ENCODE measurements around the gene AP1S3. TPM values are rescaled to one million over a fixed set of nuclear protein-coding genes. Genes with fewer than 3 reads are reported as not detected.

AP1S3 gene
- total and polyA plus RNA-seq, 2 of the 4 experiments (the other 2 are of a cell fraction), result 2.5 to 4.1 TPM

DNA sequence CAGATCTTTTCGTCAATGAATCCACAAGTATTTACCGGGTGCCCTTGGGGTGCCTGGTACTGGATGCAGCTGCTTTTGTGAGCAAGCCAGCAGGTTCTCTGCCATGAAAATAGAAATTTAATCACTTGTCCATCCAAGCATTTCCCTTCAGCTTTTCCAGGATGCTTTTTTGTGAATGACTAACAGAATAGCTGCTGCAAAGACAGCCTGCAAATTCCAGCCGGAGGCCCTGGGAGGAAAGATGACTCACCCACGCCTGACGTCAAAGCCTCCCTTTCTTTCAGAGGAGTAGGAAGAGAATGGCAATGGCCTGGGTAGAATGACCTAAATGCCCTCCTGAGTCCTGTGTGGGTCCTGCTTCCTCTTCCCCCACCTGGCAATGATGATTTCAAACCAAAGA is 111.9 kb downstream of the AP1S3 start:
- H3K4me3 ChIP-seq (ENCODE audit: insufficient read depth, low read depth, low read length), result peak overlapping the region; percentile 3; the same call in 1 of the 2 replicates
- ChIA-PET CTCF (interaction anchor here (1.0 to 1.1 kb wide), 2 partner anchors 235 to 754 kb away, joined by 3 to 6 read pairs; no protein-coding TSS in a partner anchor), POLR2A (ENCODE audit: unreplicated experiment) (no interaction called here)
- peak overlapping the region; percentile 99 for H2BK5ac ChIP-seq (ENCODE audit: low read depth, low read length, poor library complexity, severe bottlenecking)
- 0 out of 2 replicates have a peak overlapping the region, but pooled peaks have one; percentile 51 for H2AK5ac ChIP-seq (ENCODE audit: low read depth, low read length)
- H3K9me3 ChIP-seq (ENCODE audit: control insufficient read depth, insufficient read depth, low read length), result no peaks in the 10 kb centered on the region
- H3K36me3 ChIP-seq (ENCODE audit: control insufficient read depth, insufficient read depth, low read length), result no peaks in the 10 kb centered on the region
- TF ChIP-seq, protein P1, sequence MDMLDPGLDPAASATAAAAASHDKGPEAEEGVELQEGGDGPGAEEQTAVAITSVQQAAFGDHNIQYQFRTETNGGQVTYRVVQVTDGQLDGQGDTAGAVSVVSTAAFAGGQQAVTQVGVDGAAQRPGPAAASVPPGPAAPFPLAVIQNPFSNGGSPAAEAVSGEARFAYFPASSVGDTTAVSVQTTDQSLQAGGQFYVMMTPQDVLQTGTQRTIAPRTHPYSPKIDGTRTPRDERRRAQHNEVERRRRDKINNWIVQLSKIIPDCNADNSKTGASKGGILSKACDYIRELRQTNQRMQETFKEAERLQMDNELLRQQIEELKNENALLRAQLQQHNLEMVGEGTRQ (IDR thresholded peaks at IDR 0.05; ENCODE audit: low read depth, low read length), result no peak
- TF ChIP-seq POLR2A (IDR thresholded peaks at IDR 0.05; ENCODE audit: low read depth, low read length) (peak; percentile 57), MAZ (IDR thresholded peaks at IDR 0.05; ENCODE audit: borderline replicate concordance, low read depth, low read length) (peak; percentile 32; the same call in 1 of the 2 replicates), RAD21 (IDR thresholded peaks at IDR 0.05; ENCODE audit: low read length) (peak; percentile 13; the same call in 1 of the 2 replicates), CEBPB (IDR thresholded peaks at IDR 0.05; ENCODE audit: low read depth, low read length) (peak; percentile 52; the same call in 1 of the 2 replicates), MAFK (IDR thresholded peaks at IDR 0.05; ENCODE audit: low read depth, low read length) (0 out of 2 replicates have a peak, but pooled peaks have one; percentile 44), CHD1 (IDR thresholded peaks at IDR 0.05; ENCODE audit: low read depth, low read length) (0 out of 2 replicates have a peak, but pooled peaks have one; percentile 86), RFX5 (IDR thresholded peaks at IDR 0.05; ENCODE audit: low read depth, low read length) (no peak), BHLHE40 (IDR thresholded peaks at IDR 0.05; ENCODE audit: low read depth, low read length) (peak; percentile 56), SMC3 (IDR thresholded peaks at IDR 0.05; ENCODE audit: low read depth, low read length) (no peak), FOS (IDR thresholded peaks at IDR 0.05; ENCODE audit: low read depth, low read length) (peak; percentile 99), NFE2L2 (IDR thresholded peaks at IDR 0.05; ENCODE audit: low read depth, low read length) (peak; percentile 39; the same call in 1 of the 2 replicates), RCOR1 (IDR thresholded peaks at IDR 0.05; ENCODE audit: insufficient replicate concordance, low read length) (no peak)
- TF ChIP-seq, protein P2, sequence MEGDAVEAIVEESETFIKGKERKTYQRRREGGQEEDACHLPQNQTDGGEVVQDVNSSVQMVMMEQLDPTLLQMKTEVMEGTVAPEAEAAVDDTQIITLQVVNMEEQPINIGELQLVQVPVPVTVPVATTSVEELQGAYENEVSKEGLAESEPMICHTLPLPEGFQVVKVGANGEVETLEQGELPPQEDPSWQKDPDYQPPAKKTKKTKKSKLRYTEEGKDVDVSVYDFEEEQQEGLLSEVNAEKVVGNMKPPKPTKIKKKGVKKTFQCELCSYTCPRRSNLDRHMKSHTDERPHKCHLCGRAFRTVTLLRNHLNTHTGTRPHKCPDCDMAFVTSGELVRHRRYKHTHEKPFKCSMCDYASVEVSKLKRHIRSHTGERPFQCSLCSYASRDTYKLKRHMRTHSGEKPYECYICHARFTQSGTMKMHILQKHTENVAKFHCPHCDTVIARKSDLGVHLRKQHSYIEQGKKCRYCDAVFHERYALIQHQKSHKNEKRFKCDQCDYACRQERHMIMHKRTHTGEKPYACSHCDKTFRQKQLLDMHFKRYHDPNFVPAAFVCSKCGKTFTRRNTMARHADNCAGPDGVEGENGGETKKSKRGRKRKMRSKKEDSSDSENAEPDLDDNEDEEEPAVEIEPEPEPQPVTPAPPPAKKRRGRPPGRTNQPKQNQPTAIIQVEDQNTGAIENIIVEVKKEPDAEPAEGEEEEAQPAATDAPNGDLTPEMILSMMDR (conservative IDR thresholded peaks at IDR 0.05; ENCODE audit: low read depth, low read length), result no peak
- no peak overlapping the region; the same call in 1 of the 2 replicates for H3K9ac ChIP-seq (ENCODE audit: low read depth, low read length)
- in situ Hi-C loops (cut with MboI; ENCODE audit: low sequenced_read_pairs), result no loop called here
- H4K20me1 ChIP-seq (ENCODE audit: insufficient read depth, low read length), result no peaks in the 10 kb centered on the region
- no TSS peak for BruUV-seq (replicated peaks)
- H3K4me1 ChIP-seq (ENCODE audit: control insufficient read depth, insufficient read depth, low read length), result peaks cover 18% of the 10 kb centered on the region
- H3K79me1 ChIP-seq (ENCODE audit: low read depth in 1 of 2, low read length in 2 of 2), result no peaks in the 10 kb centered on the region
- H3K18ac ChIP-seq (ENCODE audit: low read depth, low read length), result peak overlapping the region; percentile 91; the same call in 1 of the 2 replicates
- peak overlapping the region; percentile 88 to 91 for H4K8ac ChIP-seq (ENCODE audit: low read depth in 2 of 2, low read length in 2 of 2)
- no peak overlapping the region for H2AFZ ChIP-seq (replicated peaks; ENCODE audit: low read length, poor library complexity)
- ATAC-seq (ENCODE audit: low read depth) (peak; percentile 91), DNase-seq (peak; percentile 99)
- peak overlapping the region; percentile 59 for H3K4me2 ChIP-seq (ENCODE audit: low read depth, low read length)
- H2BK120ac ChIP-seq (ENCODE audit: low read depth, low read length), result peak overlapping the region; percentile 97
- peak overlapping the region; percentile 79; the same call in 1 of the 2 replicates for H3K23ac ChIP-seq (ENCODE audit: low read depth, low read length)
- H4K91ac ChIP-seq (ENCODE audit: insufficient read depth, low read depth, low read length), result peak overlapping the region; percentile 91
- peak overlapping the region; percentile 94 for H3K27ac ChIP-seq (ENCODE audit: insufficient read depth, low read length)
- H3K14ac ChIP-seq (replicated peaks; ENCODE audit: low read depth, low read length), result peak overlapping the region; percentile 92; the same call in 1 of the 2 replicates
- H3K27me3 ChIP-seq (ENCODE audit: control insufficient read depth, insufficient read depth, low read length), result no peaks in the 10 kb centered on the region
- peak overlapping the region; percentile 73 for H3K56ac ChIP-seq (ENCODE audit: extremely low read depth, insufficient read depth, low read length)
- peak overlapping the region; percentile 93; the same call in 2 of the 3 replicates for H2BK15ac ChIP-seq (ENCODE audit: low read depth, low read length)
- dilution Hi-C loops (cut with HindIII; ENCODE audit: low sequenced_read_pairs, unreplicated experiment), result no loop called here
- H2BK20ac ChIP-seq (ENCODE audit: low read depth, low read length), result peak overlapping the region; percentile 92
- peak overlapping the region; percentile 92 for H3K4ac ChIP-seq (ENCODE audit: low read depth, low read length)
- WGBS, 2 experiments (ENCODE audit: extremely low coverage in 2 of 2, insufficient read length in 1 of 2), result no CpG with 5 or more reads among the region's 5 CpGs
- H3K9me1 ChIP-seq (ENCODE audit: insufficient read depth, low read length), result peaks cover 9% of the 10 kb centered on the region
- H4K5ac ChIP-seq (ENCODE audit: low read depth, low read length), result no peak overlapping the region; the same call in 1 of the 2 replicates
- H2AK9ac ChIP-seq (replicated peaks; ENCODE audit: low read depth, low read length, poor library complexity), result no peak overlapping the region
- intact Hi-C loops (cut with micrococcal nuclease), result loop anchor here (2.0 kb wide), 1 partner anchor 17 kb away; no protein-coding TSS in a partner anchor

Measured in IMR-90 (cell line).